Glutamatergic neuron (in vitro differentiated cells): ENCODE results near the gene CLSTN1. TPM values are rescaled to one million over a fixed set of nuclear protein-coding genes. Genes with fewer than 3 reads are reported as not detected.

ENCODE experiments used
- DNase-seq: peaks from one replicate; pipeline ENCODE4 v3.0.0; 2022
- H3K27ac Mint-ChIP-seq: one replicate; pipeline ENCODE4 v1.8.0; 2020; ENCODE audit warnings: mild to moderate bottlenecking, mixed read lengths, inconsistent platforms; ENCODE audit not compliant: unreplicated experiment
- H3K27me3 Mint-ChIP-seq: one replicate; pipeline ENCODE4 v1.8.0; 2020; ENCODE audit warnings: mild to moderate bottlenecking, moderate library complexity, mixed read lengths, inconsistent platforms; ENCODE audit not compliant: unreplicated experiment
- H3K36me3 Mint-ChIP-seq: one replicate; pipeline ENCODE4 v1.8.0; 2020; ENCODE audit warnings: mild to moderate bottlenecking, mixed read lengths, inconsistent platforms; ENCODE audit not compliant: unreplicated experiment
- H3K4me1 Mint-ChIP-seq: one replicate; pipeline ENCODE4 v1.8.0; 2020; ENCODE audit warnings: mild to moderate bottlenecking, low read depth, mixed read lengths, inconsistent platforms; ENCODE audit not compliant: unreplicated experiment
- H3K4me3 Mint-ChIP-seq: one replicate; pipeline ENCODE4 v1.8.0; 2020; ENCODE audit warnings: mild to moderate bottlenecking, mixed read lengths, inconsistent platforms; ENCODE audit not compliant: unreplicated experiment
- H3K9me3 Mint-ChIP-seq: one replicate; pipeline ENCODE4 v1.8.0; 2020; ENCODE audit warnings: mild to moderate bottlenecking, moderate library complexity, mixed read lengths, inconsistent platforms; ENCODE audit not compliant: unreplicated experiment
- CTCF ChIP-seq: fragments of 200-600 bp; sonication (generic); IDR thresholded peaks from one replicate; pipeline ENCODE4 v1.5.0; 2021; ENCODE audit not compliant: partially characterized antibody, unreplicated experiment
- total RNA-seq: library from RNA; stranded (reverse); fragmentation: NEBNext Ultra II Directional; extraction: Animal tissue kit (Norgen Biotek cat#: 25700); gene quantifications from one replicate; pipeline ENCODE4 v1.2.1, GENCODE V29; 2021; ENCODE audit not compliant: unreplicated experiment

Gene CLSTN1
- total RNA-seq, 1 donor from 2014 or later, result 139 TPM

- H3K36me3 Mint-ChIP-seq, result no peaks in the 10 kb centered on the region
- DNase-seq, result no peak
- H3K27ac Mint-ChIP-seq, result no peak overlapping the region
- peaks cover 6% of the 10 kb centered on the region for H3K9me3 Mint-ChIP-seq
- no peak for TF ChIP-seq CTCF
- H3K4me1 Mint-ChIP-seq, result peaks cover 8% of the 10 kb centered on the region
- H3K4me3 Mint-ChIP-seq, result no peak overlapping the region
- H3K27me3 Mint-ChIP-seq, result peaks cover 2% of the 10 kb centered on the region
Observed at GRCh38 chr1:9844106-9844505, 20.3 kb upstream of the CLSTN1 start.

- DNase-seq, result no peak
- Mint-ChIP-seq H3K9me3 (peaks cover 6% of the 10 kb centered on the region), H3K27ac (no peak overlapping the region), H3K4me1 (peaks cover 8% of the 10 kb centered on the region), H3K27me3 (peaks cover 2% of the 10 kb centered on the region), H3K4me3 (no peak overlapping the region), H3K36me3 (no peaks in the 10 kb centered on the region)
- TF ChIP-seq CTCF, result no peak
Observed at GRCh38 chr1:9843576-9843945, 19.8 kb upstream of the CLSTN1 start.

- peaks cover 2% of the 10 kb centered on the region for H3K27me3 Mint-ChIP-seq
- DNase-seq, result no peak
- H3K4me3 Mint-ChIP-seq, result no peak overlapping the region
- H3K27ac Mint-ChIP-seq, result peak overlapping the region; percentile 22
- H3K36me3 Mint-ChIP-seq, result no peaks in the 10 kb centered on the region
- TF ChIP-seq CTCF, result no peak
- H3K9me3 Mint-ChIP-seq, result peaks cover 6% of the 10 kb centered on the region
- peaks cover 8% of the 10 kb centered on the region for H3K4me1 Mint-ChIP-seq
Observed at GRCh38 chr1:9842781-9843575, 19.2 kb upstream of the CLSTN1 start.

GRCh38 chr1:9842073-9842711 is 18.4 kb upstream of the CLSTN1 start:
- Mint-ChIP-seq H3K4me1 (peaks cover 6% of the 10 kb centered on the region), H3K4me3 (no peak overlapping the region), H3K9me3 (peaks cover 6% of the 10 kb centered on the region), H3K27ac (peak overlapping the region; percentile 33), H3K27me3 (peaks cover 5% of the 10 kb centered on the region), H3K36me3 (no peaks in the 10 kb centered on the region)
- no peak for DNase-seq
- TF ChIP-seq CTCF, result no peak

GRCh38 chr1:9841460-9841859 is 17.7 kb upstream of the CLSTN1 start:
- H3K9me3 Mint-ChIP-seq, result peaks cover 6% of the 10 kb centered on the region
- TF ChIP-seq CTCF, result no peak
- H3K27me3 Mint-ChIP-seq, result peaks cover 5% of the 10 kb centered on the region
- H3K4me1 Mint-ChIP-seq, result peaks cover 11% of the 10 kb centered on the region
- no peaks in the 10 kb centered on the region for H3K36me3 Mint-ChIP-seq
- no peak overlapping the region for H3K27ac Mint-ChIP-seq
- H3K4me3 Mint-ChIP-seq, result no peak overlapping the region
- no peak for DNase-seq
